BE2C (cell line): ENCODE results near the gene XCL2.

ENCODE experiments used
- DNase-seq: peaks from one replicate; pipeline ENCODE4 v3.0.0-alpha.2; 2020
- H3K27me3 ChIP-seq: fragments of 250-450 bp; sonication (Bioruptor Pico); 2 replicates; pipeline ENCODE4 v1.5.1; 2020; ENCODE audit warnings: mild to moderate bottlenecking
- H3K36me3 ChIP-seq: fragments of 250-450 bp; sonication (Bioruptor Pico); 2 replicates; pipeline ENCODE4 v1.5.1; 2020; ENCODE audit warnings: mild to moderate bottlenecking
- H3K4me1 ChIP-seq: fragments of 250-450 bp; sonication (Bioruptor Pico); 2 replicates; pipeline ENCODE4 v1.5.1; 2020
- H3K4me3 ChIP-seq: 2 replicates; pipeline ENCODE4 v1.5.1; 2011; ENCODE audit warnings: low read depth, low read length
- H3K9me3 ChIP-seq: fragments of 250-450 bp; sonication (Bioruptor Pico); 2 replicates; pipeline ENCODE4 v1.5.1; 2020
- TF ChIP-seq, protein P1 (sequence below): IDR thresholded peaks from 2 replicates; pipeline ENCODE4 v1.5.1; 2012; ENCODE audit warnings: mild to moderate bottlenecking, low read depth, low read length

Gene XCL2

DNA sequence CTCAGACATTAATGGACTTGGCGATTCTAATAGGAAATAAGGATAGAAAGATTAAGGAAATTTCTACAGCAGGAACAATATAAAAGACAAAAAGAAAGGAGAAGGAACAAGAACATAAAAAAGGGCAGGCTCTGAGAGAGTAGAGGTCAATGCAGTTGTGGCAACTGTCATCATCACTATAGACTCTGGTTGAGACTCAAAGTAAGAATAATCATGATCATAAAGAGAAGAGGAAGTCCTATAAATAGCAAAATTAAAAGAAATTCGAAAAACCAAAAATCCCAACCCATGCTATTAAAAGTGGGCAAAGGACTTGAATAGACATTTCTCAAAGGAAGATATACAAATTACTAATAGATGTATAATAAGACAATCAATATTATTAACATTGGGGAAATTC lies 18.2 kb upstream of the XCL2 start:
- Histone ChIP-seq H3K36me3 (no peaks in the 10 kb centered on the region), H3K4me1 (no peaks in the 10 kb centered on the region), H3K27me3 (peaks cover 19% of the 10 kb centered on the region), H3K9me3 (no peaks in the 10 kb centered on the region), H3K4me3 (no peak overlapping the region)
- TF ChIP-seq, protein P1, sequence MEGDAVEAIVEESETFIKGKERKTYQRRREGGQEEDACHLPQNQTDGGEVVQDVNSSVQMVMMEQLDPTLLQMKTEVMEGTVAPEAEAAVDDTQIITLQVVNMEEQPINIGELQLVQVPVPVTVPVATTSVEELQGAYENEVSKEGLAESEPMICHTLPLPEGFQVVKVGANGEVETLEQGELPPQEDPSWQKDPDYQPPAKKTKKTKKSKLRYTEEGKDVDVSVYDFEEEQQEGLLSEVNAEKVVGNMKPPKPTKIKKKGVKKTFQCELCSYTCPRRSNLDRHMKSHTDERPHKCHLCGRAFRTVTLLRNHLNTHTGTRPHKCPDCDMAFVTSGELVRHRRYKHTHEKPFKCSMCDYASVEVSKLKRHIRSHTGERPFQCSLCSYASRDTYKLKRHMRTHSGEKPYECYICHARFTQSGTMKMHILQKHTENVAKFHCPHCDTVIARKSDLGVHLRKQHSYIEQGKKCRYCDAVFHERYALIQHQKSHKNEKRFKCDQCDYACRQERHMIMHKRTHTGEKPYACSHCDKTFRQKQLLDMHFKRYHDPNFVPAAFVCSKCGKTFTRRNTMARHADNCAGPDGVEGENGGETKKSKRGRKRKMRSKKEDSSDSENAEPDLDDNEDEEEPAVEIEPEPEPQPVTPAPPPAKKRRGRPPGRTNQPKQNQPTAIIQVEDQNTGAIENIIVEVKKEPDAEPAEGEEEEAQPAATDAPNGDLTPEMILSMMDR = no peak
- no peak for DNase-seq

DNA sequence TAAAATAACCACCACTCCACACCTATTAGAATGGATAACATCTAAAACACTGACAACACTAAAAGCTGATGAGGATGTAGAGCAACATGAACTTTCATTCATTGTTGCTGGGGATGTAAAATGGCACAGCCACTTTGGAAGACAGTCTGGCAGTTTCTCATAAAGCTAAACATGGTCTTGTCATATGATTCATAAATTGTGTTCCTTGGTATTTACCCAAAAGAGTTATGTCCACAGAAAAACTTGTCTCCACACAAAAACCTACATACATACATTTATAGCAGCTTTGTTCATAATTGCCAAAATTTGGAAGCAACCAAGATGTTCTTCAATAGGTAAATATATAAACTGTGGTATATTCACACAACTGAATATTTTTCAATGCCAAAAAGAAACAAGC lies 16.6 kb upstream of the XCL2 start:
- H3K4me3 ChIP-seq = no peak overlapping the region
- TF ChIP-seq, protein P1 = no peak
- DNase-seq = no peak
- no peaks in the 10 kb centered on the region for H3K4me1 ChIP-seq
- peaks cover 15% of the 10 kb centered on the region for H3K27me3 ChIP-seq
- H3K36me3 ChIP-seq = no peaks in the 10 kb centered on the region
- H3K9me3 ChIP-seq = no peaks in the 10 kb centered on the region

DNA sequence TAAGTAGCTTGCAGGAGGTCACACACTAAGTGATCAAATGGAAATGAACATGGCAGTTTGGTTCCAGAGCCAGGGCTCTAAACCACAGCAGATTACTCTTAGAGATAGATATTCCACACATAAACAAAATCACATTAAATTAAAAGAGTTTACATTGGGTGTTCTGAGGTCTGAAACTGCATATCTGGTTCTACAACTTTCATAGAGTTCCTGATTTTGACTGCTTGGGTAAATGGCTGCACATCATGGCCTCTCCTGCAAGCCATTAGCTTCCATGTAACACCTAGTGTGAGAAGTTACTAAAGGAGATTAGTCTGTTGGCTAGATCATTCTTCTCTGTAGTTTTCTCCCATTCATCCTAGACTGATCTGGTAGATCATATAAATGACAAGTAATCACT lies 12.8 kb upstream of the XCL2 start:
- Histone ChIP-seq H3K27me3 (peaks cover 9% of the 10 kb centered on the region; the same call in 1 of the 2 replicates), H3K4me1 (no peaks in the 10 kb centered on the region), H3K36me3 (no peaks in the 10 kb centered on the region), H3K4me3 (no peak overlapping the region), H3K9me3 (no peaks in the 10 kb centered on the region)
- DNase-seq = no peak
- TF ChIP-seq, protein P1 = no peak

DNA sequence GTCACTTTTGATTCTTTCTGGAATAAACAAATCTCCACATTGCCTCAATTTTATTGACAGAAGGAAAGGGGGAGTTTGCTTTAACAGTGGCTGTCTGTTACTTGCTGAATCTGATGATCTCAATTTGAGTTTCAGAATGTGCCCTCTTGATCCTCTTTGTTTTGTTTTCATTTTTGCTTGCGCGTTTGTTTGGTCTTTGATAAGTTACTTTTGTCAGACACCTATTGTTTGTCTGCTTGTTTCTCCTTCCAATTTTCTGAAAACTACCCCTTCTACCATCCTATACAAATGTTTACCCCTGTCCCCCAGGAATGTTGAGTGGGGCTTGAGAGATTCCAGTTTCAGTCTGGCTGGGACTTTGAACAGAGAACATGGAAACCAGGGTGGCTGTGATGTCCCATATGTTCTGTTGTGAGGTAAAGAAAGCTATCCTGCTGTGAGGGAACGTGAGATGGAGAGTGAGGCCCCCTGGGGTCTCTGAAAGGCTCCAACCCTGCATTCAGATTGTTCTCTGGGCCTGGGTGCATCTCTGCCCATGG lies 11.8 kb upstream of the XCL2 start:
- TF ChIP-seq, protein P1 = no peak
- no peak overlapping the region for H3K4me3 ChIP-seq
- no peaks in the 10 kb centered on the region for H3K4me1 ChIP-seq
- no peaks in the 10 kb centered on the region for H3K36me3 ChIP-seq
- peaks cover 9% of the 10 kb centered on the region; the same call in 1 of the 2 replicates for H3K27me3 ChIP-seq
- no peak for DNase-seq
- no peaks in the 10 kb centered on the region for H3K9me3 ChIP-seq

DNA sequence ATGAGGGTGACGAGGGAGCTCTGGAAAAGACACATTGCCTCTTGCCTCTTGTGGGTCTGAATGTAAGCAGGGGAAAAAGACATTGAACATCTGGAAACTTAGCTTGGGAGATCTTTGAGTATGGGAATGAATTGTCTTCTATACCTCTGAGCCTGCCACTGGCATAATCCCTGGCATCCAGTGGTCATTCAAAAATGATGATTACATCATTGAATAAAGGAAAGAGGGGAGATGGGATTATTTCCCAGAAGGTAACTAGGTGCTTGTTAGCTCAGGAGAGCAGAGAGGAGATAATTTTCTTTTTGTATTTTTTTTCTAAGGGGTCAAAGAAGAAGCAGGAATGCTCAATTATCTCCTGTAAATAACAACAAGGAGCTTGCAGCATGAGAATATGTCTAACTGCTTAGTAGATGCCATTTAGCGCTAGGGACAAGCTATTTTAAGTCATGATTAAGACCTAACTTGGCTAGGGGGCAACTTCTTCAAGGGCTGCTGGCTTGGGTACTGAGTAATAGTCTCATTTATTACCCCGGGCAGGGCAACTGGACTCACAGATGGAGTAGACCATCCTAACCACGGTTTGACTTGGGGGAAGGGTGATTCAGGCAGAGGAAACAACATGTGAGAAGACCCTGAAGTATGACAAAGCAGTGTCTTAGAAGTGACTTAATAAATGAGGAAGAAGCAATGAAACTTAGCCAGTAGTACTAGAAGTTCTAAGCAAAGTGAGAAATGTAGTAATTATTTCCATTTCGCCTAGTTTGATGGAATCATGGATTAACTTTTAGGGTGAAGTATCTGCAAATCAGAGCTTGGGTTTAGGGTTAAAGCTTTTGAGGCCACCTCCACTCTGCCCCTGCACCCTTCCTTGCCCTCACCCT lies 11.0 kb upstream of the XCL2 start:
- Histone ChIP-seq H3K4me3 (no peak overlapping the region), H3K4me1 (no peaks in the 10 kb centered on the region), H3K36me3 (no peaks in the 10 kb centered on the region), H3K27me3 (peaks cover 3% of the 10 kb centered on the region; the same call in 1 of the 2 replicates), H3K9me3 (no peaks in the 10 kb centered on the region)
- TF ChIP-seq, protein P1 = no peak
- DNase-seq = no peak
